GM18858 (cell line): ENCODE results near the gene GALNT2.

ENCODE experiments used
- ATAC-seq: cut with Tn5 transposase; IDR thresholded peaks from one replicate; pipeline ENCODE4 v1.9.1; 2021; ENCODE audit not compliant: unreplicated experiment

GALNT2 gene

DNA sequence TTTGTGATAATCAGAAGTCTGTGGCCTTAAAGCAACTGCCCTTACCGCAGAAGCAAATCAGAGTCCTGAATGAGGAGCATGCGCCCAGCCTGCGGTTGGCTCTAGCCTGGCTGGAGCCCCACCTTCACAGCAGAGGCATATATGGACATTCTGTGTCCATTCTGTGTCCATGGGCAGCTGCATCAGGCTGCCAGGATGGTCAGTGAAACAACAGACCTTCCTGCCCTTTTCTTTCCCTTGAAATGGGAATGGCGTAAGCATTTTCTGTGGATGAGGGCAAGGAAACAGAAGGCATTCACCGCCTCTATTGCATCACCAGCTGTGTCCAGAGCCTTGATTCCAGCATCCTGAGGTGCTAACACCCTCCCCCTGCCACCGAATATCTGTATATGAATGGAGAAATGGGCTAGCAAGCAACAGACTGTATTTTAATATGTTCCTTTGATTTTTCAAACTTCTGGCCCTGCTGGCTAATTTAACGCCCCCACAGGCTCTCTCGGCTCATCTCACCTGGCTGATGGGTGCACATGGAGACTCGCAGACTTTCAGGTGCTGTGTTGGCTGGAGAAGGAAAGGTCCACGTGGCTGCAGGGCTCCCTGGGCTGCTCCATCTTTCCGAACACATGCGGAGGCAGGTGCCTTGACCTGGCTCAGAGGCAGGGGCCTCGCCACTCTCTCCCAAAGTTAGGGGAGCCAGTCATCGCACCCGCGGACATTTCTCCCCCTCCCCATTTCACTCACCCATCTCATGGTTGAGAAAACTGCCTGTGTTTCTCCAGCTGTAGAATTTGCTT is 159.2 kb downstream of the GALNT2 start:
- no peak for ATAC-seq

DNA sequence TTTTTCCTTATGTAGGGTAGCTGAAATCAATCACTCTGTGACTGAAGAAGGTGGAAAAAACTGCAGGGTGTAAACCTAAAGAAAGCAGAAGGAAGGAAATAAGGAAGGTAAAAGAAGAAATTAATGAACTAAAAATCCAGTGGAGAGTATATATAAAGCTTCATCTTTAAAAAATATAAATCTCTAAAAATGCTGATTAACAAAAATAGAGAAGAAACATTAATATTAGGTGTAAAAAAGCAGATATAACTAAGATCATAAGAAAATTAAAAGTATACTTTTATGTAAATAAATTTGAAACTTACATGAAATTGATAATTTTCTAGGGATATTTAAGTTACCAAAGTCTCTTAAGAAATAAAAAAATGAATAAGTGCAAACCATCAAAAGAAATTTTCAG is 159.8 kb downstream of the GALNT2 start:
- no peak for ATAC-seq

DNA sequence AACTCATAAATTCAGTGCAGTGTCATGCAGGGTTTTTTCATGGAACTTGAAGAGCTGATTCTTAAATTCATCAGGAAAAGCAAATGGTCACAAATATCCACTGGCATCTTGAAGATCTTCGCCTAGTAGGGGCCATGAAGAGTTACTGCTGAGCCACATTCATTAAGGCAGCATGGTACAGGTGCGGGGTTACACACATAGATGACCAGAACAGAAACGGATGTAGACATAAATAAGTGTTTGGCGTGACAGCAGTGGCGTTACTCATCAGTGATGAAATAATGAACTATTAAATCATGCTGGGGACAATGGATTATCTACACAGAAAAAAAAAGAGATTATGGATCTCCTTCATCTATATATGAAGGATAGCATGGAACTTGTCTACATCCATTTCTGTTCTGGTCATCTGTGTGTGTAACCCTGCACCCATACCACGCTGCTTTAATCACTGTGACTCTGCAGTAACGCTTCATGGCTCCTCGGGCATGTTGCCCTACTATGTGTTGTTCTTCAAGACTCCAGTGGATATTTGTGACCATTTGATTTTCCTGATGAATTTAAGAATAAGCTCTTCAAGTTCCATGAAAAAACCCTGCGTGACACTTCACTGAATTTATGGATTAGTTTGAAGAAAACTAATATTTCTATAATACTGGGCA is 161.3 kb downstream of the GALNT2 start:
- ATAC-seq = no peak

DNA sequence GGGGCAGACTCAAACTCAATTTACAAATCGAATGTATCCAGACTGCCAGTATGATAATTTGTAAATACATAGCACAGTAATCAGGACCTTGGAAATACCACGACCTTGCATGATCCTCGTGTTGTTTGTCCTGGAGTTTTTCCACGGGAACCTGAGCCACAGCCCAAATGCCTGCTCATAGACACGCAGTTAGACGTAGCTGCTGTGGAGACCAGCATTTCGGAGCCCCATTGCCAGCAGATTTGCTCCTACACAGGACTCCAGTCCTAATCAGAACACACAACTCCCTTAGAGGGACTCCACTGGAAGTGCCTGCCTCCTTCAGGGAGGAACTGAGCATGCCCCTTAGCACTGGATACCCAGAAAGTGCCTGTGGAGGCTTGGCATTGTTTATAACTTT is 163.2 kb downstream of the GALNT2 start:
- no peak for ATAC-seq

DNA sequence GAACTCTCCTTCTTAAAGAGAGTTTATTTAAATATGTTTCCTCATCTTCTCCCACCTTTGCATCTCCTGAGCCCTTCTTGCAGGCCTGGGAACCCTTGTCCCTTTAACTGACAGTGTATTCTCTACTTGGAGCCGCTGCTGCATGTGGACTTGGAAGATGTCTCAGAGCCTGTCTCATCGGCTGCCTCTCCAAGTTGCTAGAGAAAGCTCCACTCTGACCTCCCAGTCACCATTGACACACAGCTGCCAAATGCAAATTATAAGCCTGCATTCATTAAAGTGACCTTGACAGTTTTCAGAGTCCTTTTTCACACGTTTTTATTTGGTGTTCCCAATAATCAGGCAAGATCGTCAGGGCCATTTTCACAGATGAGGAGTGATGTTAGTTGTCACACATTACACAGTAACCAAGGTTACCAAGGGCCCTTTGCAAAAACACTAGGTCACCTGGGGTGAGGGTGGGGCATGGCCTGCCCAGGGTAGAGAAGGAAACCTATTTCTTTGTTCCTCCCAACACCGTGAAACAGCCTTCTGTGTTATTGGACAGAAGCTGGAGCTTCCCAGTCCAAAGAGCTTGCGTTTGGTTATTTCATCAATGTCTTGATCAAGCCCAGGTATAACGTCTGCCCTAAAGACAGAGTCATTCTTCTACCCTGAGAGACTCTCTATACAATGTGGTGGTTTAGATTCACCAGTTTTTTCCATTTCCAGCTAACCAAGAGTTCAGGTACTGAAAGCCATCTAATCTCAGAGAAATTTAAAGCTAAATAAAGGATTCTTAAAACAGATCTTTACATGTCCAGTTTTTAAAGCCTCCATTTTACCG is 164.1 kb downstream of the GALNT2 start:
- ATAC-seq = no peak

DNA sequence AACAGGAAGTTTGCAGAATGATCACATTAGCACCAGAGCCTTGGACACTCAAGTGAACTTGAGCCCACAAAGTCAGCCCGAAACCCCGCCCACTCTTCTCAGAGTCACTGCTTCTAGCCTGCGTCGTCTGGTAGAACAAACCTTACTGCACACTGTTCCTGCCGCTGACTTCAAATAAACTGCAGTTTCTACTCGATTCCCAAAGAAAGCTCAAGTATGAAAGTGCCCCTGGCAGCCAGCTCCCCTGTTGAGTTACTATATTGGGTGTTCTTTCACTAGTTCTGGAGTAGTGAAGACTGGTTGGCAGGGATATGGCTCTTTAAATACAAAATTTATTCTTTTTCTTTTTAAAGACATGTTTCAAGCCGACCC is 164.7 kb downstream of the GALNT2 start:
- ATAC-seq = no peak

DNA sequence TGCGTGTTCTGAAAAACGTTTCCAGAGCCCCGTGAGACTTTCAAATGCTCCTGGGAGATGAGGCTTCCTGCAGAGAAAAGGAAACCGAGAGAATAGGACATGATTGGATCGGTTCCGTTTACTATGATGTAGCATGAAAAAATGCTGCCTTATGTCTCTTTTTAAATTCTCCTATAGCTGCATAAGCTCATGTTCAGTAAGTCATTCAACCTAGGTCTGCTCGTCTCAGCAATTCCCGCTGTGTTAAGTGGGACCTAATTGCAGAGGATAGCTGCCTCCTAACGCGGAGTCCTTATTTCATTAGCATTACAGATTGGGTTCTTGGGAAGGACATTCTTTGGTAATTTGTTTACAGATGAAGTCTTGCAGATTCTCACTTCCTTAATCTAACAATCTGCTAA is 165.3 kb downstream of the GALNT2 start:
- ATAC-seq = no peak

DNA sequence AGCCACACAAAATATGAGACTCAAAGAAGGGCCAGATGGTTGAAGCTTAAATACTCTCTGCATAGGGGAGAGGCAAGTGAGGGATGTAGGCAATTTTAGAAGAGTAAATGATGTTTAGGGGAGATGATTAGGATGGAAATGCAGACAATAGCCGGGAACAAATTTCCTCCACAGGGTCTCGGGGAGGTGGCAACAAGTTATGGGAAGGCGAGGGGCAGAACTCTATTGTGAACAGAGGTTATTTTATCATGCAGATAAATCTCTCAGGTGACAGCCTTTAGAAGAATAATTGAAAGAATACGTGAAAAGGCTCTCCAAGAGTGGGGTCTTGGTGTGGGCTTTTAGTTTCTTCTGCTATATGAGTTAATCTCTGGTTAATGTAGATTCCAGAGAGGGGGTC is 166.7 kb downstream of the GALNT2 start:
- no peak for ATAC-seq

DNA sequence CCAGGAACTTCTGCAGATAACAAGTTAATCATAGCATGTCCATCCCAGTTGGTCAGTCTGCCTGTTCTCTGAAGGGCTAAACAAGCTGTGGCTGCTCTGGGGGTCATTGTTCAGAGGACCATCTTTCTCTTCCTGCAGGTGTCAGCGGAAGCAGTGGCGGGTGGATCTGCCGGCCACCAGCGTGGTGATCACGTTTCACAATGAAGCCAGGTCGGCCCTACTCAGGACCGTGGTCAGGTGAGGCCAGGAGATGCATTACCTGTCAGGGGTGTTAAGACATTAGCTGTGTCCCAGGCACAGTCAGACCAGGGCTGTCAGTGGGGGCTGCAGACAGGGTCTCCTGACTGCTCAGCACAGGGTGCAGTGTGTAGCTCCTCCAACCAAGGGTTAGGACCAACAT is 168.8 kb downstream of the GALNT2 start:
- no peak for ATAC-seq

DNA sequence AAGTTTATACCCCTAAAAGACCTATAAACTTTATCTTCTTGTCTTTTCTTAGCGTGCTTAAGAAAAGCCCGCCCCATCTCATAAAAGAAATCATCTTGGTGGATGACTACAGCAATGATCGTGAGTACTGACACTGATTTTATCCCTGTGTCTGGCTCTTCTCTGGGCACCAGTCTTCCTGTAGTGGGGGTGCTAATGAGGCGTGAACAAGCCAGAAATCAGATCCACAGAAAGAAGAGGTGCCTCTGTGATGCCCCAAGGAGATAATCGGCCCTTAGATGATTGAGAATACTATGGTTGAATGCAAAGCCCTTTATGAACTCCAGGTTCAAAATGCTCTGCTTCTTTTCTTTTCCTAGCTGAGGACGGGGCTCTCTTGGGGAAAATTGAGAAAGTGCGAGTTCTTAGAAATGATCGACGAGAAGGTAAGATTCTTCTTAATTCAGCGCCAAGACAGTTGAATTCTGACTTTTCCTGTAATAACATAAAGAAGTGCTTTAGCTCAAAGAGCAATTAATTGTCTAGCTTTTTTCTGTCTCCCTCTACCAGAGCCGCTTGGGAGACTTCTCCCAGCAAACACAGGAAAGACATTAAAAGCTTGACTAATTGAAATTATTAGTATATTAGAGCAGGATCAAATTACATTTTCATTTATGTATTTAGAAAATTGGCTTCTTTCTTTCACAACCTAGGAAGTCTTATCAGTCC is 169.4 kb downstream of the GALNT2 start:
- ATAC-seq = no peak

DNA sequence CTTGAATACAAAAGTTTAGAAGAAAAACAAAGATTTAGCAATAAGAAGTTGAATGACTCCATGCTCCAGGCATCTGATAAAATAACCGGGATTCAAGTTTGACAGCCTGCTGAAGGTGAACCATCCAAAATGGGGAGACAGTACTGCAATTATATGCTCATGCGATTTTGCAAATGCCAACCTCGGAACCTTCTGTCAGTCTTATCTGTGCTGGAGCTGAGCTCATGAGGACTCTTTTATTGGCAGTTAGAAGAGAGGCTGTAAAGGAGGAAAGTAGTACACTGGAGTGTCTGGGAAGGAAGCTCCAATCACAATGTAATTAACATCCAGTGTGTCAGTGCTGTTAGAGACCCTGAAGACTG is 170.0 kb downstream of the GALNT2 start:
- no peak for ATAC-seq

DNA sequence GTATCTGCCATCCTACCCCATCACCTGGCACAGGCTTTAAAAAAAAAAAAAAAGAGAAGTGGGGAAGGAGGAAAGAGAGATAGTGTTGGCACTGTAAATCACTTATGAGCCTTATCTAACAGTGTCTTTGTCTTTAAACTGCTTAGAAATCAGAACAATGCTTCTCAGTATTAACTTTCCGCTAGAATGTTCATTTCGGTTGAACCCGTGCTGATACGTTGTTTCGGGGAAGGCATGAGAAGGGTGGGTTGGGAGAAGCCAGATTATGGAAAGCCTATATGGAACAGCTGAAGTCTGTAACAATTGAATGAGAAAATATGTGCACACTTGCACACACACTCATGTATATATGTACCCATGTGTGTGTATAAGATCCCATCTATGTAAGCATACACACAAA is 170.8 kb downstream of the GALNT2 start:
- no peak for ATAC-seq

DNA sequence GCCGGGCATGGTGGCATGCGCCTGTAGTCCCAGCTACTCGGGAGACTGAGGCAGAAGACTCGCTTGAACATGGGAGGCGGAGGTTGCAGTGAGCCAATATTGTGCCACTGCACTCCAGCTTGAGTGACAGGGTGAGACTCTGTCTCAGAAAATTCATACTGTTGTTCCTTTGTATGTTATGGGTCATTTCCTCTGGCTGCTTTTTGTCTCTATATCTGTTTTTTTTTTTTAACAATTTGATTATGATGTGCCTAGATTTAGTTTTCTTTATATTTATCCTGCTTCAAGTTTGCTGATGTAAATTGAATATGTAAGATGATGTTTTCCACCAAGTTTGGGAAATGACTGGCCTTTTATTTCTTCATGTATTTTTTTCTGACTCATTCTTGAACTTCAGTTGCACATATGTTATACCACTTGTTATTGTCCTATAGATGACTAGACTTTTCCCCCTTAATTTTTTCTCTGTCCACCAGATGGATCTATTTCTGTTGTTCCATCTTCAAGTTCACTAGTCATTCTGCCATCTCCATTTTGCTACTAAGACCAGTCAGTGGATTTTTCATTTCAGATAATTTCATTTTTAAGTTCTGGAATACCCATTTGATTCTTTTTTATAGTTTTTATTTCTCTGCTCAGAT is 173.5 kb downstream of the GALNT2 start:
- no peak for ATAC-seq

DNA sequence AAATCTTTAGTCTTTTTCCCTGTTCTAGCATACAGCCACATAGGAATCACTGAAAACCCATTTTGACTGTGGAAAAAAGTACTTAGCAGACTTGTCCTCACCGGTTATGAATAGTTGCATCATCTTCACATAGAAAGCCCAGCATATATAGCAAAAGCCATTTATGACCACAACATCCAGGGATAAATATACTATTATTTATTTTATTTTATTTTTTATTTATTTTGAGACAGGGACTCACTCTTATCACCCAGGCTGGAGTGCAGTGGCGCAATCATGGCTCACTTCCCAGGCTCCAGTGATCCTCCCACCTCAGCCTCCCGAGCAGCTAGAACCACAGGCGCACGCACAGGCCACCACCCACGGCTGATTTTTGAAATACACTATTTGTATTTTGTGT is 175.3 kb downstream of the GALNT2 start:
- no peak for ATAC-seq

DNA sequence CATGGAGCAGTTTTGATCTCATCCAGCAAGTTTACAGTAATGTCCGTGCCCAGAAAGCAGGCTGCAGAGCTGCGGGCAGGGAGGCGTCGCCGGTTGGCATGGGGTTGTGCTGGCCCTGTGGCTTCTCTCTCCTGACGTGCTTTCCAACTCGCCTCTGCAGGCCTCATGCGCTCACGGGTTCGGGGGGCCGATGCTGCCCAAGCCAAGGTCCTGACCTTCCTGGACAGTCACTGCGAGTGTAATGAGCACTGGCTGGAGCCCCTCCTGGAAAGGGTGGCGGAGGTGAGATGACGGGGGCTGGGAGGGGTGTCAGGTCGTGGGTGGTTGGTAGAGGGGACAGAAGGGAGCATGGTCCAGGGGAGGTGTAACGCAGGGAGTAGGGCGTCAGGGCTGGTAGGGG is 176.1 kb downstream of the GALNT2 start:
- no peak for ATAC-seq

DNA sequence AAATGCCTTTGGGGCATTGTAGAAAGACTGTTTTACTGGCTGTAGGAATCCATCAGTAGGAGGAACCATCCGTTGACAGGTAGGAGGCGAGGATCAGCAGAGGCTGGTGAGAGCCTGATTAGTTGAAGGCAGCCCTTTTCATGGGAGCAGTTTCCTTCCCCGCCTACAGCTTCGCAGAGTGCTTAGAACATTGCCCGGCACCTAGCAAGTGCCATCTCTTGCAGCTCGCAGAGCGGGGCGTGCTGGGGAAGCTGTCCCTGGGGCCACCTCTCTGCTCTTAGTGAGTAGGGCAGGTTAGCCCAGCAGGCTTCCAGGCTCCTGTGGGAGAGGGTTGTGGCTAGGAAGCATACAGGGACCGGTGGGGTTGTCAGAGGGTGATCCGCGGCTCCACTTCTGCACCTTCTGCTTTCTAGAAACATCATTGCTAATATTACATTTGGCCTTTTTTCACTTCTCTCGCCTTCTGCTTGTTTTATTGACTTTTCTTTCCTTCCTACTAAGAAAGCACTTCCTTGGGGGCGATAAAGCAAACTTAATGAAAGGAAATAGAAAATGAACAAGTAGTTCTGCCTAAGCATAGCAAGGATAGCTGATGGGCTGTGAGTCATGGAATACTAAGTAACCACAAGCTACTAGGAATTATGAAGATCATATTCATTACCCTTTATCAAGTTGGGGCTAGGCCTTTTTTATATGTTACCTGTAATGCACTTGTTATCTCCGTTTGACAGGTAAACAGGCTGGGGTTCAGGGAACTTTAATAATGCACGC is 176.7 kb downstream of the GALNT2 start:
- ATAC-seq = no peak

DNA sequence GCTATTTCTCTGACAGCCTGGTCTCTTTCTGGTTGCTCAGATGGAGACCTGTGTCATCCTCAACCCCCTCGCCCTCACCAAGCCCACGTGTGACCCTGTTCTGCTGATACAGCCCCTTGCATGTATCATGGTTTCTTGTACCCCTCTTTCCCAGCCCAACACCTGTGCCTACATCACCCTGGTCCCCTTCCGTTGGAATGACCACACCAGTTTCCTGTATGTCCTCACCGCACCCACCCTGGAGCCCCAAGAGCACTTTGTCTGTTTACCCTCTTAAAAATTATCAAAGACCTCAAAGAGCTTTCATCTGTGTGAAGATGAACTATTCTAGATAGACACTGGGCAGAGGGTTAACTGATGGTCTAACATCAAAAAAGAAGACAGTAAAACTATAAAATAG is 179.5 kb downstream of the GALNT2 start:
- no peak for ATAC-seq

DNA sequence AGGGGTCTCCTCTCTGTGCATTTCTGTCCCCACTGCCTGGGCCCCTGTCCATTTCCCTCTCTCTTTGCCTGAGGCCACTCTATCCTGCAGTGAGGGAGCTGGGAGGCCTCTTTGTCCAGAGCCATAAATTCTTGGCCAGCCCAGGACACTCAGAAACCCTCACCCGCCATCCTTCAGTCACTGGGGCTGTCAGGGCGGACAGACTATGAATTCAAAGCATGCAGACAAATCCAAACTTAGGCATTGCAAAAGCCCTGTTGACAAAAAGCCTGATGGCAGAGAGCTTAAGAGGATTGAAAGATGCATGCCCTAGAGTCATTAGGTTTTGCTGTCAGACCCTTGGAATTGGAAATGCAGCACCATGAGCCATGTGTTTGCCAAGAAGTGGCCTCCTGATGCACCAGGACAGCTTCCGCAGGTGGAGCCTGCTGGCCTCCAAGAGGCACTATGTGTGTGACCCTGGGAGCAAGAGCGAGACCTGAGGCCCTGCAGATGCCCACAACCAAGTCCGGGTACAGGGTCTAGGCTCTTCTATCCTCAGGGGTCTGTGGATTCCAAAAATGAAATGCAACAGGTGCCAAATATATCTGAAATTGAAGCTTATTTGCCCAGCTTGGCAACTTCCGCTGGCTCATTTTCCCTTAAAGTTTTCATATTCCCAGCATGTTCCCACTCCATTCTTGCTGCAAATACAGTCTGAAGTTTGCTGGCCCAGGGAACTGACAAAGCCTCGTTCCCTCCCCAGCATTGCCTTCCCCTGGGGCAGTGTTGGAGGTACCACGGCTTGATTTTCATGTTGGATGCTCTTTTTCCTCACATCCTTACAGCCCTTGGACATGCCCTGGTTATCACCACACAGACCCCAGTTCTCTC is 181.2 kb downstream of the GALNT2 start:
- no peak for ATAC-seq

DNA sequence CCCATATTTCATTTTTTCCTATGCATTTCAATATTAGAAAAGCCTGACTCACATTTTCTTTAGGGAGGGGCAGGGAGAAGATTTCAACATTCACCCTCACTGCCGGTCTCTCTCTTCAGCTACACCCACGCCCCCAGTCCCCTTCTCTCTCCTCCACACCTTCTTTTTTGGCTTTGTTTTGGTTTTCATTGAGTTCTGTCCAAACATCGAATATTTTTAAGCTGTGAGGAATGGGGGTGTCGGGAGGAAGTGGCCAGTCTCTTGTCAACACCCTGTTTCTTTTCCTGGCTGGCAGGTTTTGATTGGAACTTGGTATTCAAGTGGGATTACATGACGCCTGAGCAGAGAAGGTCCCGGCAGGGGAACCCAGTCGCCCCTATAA is 181.8 kb downstream of the GALNT2 start:
- no peak for ATAC-seq
